ENCODE measurements around the gene LRCH1.

DNA sequence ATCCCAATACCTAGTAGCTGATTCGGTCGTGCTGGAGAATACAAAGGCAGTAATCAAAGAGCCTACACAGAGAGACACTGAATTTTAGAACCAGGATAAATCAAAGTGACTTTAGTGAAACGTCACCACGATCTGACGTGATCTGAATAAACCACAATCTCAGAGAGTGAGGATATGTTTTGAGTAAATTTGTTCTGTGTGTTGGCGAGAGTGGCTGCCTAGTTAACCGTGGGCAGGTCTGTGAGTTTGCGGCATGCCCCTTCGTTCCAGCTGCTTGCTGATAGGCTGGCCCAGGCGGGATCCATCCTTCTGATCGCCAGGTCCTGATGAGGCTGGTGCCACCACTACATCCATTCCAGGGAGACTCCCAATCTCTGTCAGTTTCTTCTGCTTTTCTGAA lies 40.4 kb downstream of the LRCH1 start:
- TF ChIP-seq, protein P1, sequence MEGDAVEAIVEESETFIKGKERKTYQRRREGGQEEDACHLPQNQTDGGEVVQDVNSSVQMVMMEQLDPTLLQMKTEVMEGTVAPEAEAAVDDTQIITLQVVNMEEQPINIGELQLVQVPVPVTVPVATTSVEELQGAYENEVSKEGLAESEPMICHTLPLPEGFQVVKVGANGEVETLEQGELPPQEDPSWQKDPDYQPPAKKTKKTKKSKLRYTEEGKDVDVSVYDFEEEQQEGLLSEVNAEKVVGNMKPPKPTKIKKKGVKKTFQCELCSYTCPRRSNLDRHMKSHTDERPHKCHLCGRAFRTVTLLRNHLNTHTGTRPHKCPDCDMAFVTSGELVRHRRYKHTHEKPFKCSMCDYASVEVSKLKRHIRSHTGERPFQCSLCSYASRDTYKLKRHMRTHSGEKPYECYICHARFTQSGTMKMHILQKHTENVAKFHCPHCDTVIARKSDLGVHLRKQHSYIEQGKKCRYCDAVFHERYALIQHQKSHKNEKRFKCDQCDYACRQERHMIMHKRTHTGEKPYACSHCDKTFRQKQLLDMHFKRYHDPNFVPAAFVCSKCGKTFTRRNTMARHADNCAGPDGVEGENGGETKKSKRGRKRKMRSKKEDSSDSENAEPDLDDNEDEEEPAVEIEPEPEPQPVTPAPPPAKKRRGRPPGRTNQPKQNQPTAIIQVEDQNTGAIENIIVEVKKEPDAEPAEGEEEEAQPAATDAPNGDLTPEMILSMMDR (IDR thresholded peaks at IDR 0.05 in 2 of 3, conservative IDR thresholded peaks at IDR 0.05 in 1 of 3; ENCODE audit: control insufficient read depth in 2 of 3, extremely low read depth in 1 of 3, insufficient read depth in 1 of 3, low read depth in 3 of 3, low read length in 3 of 3), result no peak
- no peak for TF ChIP-seq POLR2AphosphoS5 (IDR thresholded peaks at IDR 0.05; ENCODE audit: low read length)
- TF ChIP-seq SRF (IDR thresholded peaks at IDR 0.05; ENCODE audit: low read depth in 2 of 2, low read length in 2 of 2), result no peak
- TF ChIP-seq CREB1 (IDR thresholded peaks at IDR 0.05; ENCODE audit: low read depth), result peak; percentile 84
- TF ChIP-seq POLR2A (IDR thresholded peaks at IDR 0.05; ENCODE audit: low read depth, low read length), result no peak
- 0 out of 4 replicates have a peak, but pooled peaks of 1 of the 2 experiments have one; percentile 13 for TF ChIP-seq EP300 (IDR thresholded peaks at IDR 0.05; ENCODE audit: borderline replicate concordance in 1 of 2, control insufficient read depth in 1 of 2, low read depth in 2 of 2, low read length in 2 of 2)
- no peak for TF ChIP-seq SUZ12 (IDR thresholded peaks at IDR 0.05; ENCODE audit: unreplicated experiment)
- TF ChIP-seq TCF12 (IDR thresholded peaks at IDR 0.05; ENCODE audit: low read depth, low read length), result 0 out of 2 replicates have a peak, but pooled peaks have one; percentile 34
- peak; percentile 98 for TF ChIP-seq JUNB (IDR thresholded peaks at IDR 0.05)
- TF ChIP-seq, protein P2, sequence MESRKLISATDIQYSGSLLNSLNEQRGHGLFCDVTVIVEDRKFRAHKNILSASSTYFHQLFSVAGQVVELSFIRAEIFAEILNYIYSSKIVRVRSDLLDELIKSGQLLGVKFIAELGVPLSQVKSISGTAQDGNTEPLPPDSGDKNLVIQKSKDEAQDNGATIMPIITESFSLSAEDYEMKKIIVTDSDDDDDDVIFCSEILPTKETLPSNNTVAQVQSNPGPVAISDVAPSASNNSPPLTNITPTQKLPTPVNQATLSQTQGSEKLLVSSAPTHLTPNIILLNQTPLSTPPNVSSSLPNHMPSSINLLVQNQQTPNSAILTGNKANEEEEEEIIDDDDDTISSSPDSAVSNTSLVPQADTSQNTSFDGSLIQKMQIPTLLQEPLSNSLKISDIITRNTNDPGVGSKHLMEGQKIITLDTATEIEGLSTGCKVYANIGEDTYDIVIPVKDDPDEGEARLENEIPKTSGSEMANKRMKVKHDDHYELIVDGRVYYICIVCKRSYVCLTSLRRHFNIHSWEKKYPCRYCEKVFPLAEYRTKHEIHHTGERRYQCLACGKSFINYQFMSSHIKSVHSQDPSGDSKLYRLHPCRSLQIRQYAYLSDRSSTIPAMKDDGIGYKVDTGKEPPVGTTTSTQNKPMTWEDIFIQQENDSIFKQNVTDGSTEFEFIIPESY (IDR thresholded peaks at IDR 0.05), result no peak
- TF ChIP-seq RFX5 (IDR thresholded peaks at IDR 0.05; ENCODE audit: low read depth, low read length), result no peak
- TF ChIP-seq RCOR1 (conservative IDR thresholded peaks at IDR 0.05; ENCODE audit: low read depth, low read length), result no peak
- TF ChIP-seq, protein P3, sequence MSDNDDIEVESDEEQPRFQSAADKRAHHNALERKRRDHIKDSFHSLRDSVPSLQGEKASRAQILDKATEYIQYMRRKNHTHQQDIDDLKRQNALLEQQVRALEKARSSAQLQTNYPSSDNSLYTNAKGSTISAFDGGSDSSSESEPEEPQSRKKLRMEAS (IDR thresholded peaks at IDR 0.05; ENCODE audit: low read depth, low read length), result no peak
- TF ChIP-seq, protein P4, sequence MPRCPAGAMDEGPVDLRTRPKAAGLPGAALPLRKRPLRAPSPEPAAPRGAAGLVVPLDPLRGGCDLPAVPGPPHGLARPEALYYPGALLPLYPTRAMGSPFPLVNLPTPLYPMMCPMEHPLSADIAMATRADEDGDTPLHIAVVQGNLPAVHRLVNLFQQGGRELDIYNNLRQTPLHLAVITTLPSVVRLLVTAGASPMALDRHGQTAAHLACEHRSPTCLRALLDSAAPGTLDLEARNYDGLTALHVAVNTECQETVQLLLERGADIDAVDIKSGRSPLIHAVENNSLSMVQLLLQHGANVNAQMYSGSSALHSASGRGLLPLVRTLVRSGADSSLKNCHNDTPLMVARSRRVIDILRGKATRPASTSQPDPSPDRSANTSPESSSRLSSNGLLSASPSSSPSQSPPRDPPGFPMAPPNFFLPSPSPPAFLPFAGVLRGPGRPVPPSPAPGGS (IDR thresholded peaks at IDR 0.05; ENCODE audit: borderline replicate concordance, insufficient read depth, low read depth, low read length, poor library complexity, severe bottlenecking), result no peak

Measured in GM12878 (cell line).